ENCODE measurements around the gene MYL7. TPM values are rescaled to one million over a fixed set of nuclear protein-coding genes. Genes with fewer than 3 reads are reported as not detected.

MYL7 gene
- total RNA-seq, 1 donor from 2014 or later = not detected

GRCh38 chr7:44112231-44112996, 28.7 kb downstream of the MYL7 start:
- no peak for DNase-seq (ENCODE audit: low spot score)

- DNase-seq (ENCODE audit: low spot score) = no peak
Measured at GRCh38 chr7:44111761-44112160, 29.4 kb downstream of the MYL7 start.

- DNase-seq (ENCODE audit: low spot score) = no peak
Measured at GRCh38 chr7:44110719-44111635, 30.2 kb downstream of the MYL7 start.

- DNase-seq (ENCODE audit: low spot score) = no peak
Measured at GRCh38 chr7:44109991-44110390, 31.1 kb downstream of the MYL7 start.

- no peak for DNase-seq (ENCODE audit: low spot score)
Measured at GRCh38 chr7:44108768-44109750, 32.1 kb downstream of the MYL7 start.

GRCh38 chr7:44107961-44108767, 33.0 kb downstream of the MYL7 start:
- DNase-seq (ENCODE audit: low spot score) = no peak

GRCh38 chr7:44107116-44107960, 33.8 kb downstream of the MYL7 start:
- no peak for DNase-seq (ENCODE audit: low spot score)

GRCh38 chr7:44106311-44107065, 34.6 kb downstream of the MYL7 start:
- DNase-seq (ENCODE audit: low spot score) = no peak

GRCh38 chr7:44105832-44106231, 35.3 kb downstream of the MYL7 start:
- no peak for DNase-seq (ENCODE audit: low spot score)

GRCh38 chr7:44104860-44105771, 36.0 kb downstream of the MYL7 start:
- DNase-seq (ENCODE audit: low spot score) = peak; percentile 65

- peak; percentile 65 for DNase-seq (ENCODE audit: low spot score)
Measured at GRCh38 chr7:44103923-44104859, 36.9 kb downstream of the MYL7 start, which contains the start of gene AEBP1. AEBP1 (plus strand) TSS chr7:44104345; CDS start chr7:44104666, 321 bp downstream.

GRCh38 chr7:44103566-44103922, 37.6 kb downstream of the MYL7 start:
- DNase-seq (ENCODE audit: low spot score) = no peak

GRCh38 chr7:44102846-44103565, 38.1 kb downstream of the MYL7 start:
- DNase-seq (ENCODE audit: low spot score) = no peak

- DNase-seq (ENCODE audit: low spot score) = no peak
Measured at GRCh38 chr7:44101966-44102845, 38.9 kb downstream of the MYL7 start.

Data from umbilical cord (tissue), 2 donors.